ENCODE measurements around the gene CRB2.

CRB2 gene

GRCh38 chr9:123391233-123391632 is 35.2 kb downstream of the CRB2 start:
- no peak for DNase-seq (ENCODE audit: insufficient read length, low spot score)
- no peak for FAIRE-seq
- no peak for TF ChIP-seq CTCF (IDR thresholded peaks at IDR 0.05; ENCODE audit: insufficient read depth, missing control alignments)

- DNase-seq (ENCODE audit: insufficient read length, low spot score), result no peak
- FAIRE-seq, result no peak
- no peak for TF ChIP-seq CTCF (IDR thresholded peaks at IDR 0.05; ENCODE audit: insufficient read depth, missing control alignments)
Measured at GRCh38 chr9:123391946-123392345, 35.9 kb downstream of the CRB2 start.

GRCh38 chr9:123392802-123393201 is 36.8 kb downstream of the CRB2 start:
- DNase-seq (ENCODE audit: insufficient read length, low spot score) (no peak), FAIRE-seq (no peak)
- no peak for TF ChIP-seq CTCF (IDR thresholded peaks at IDR 0.05; ENCODE audit: insufficient read depth, missing control alignments)

GRCh38 chr9:123394291-123395235 is 38.6 kb downstream of the CRB2 start:
- DNase-seq (ENCODE audit: insufficient read length, low spot score) (no peak), FAIRE-seq (no peak)
- TF ChIP-seq CTCF (IDR thresholded peaks at IDR 0.05; ENCODE audit: insufficient read depth, missing control alignments), result no peak

- DNase-seq (ENCODE audit: insufficient read length, low spot score) (no peak), FAIRE-seq (no peak)
- no peak for TF ChIP-seq CTCF (IDR thresholded peaks at IDR 0.05; ENCODE audit: insufficient read depth, missing control alignments)
Measured at GRCh38 chr9:123395276-123395688, 39.3 kb downstream of the CRB2 start.

GRCh38 chr9:123395689-123396511 is 39.9 kb downstream of the CRB2 start:
- DNase-seq (ENCODE audit: insufficient read length, low spot score) (no peak), FAIRE-seq (no peak)
- TF ChIP-seq CTCF (IDR thresholded peaks at IDR 0.05; ENCODE audit: insufficient read depth, missing control alignments), result no peak
